GM23338 (cell line): Measurements from ENCODE around the gene SNTB2. TPM values are rescaled to one million over a fixed set of nuclear protein-coding genes. Genes with fewer than 3 reads are reported as not detected.

Experiments
- ATAC-seq: fragments of 200-7000 bp; cut with Tn5 transposase; 3 replicates; pipeline ENCODE4 v1.9.1; 2020
- DNase-seq: peaks from one replicate; pipeline ENCODE4 v3.0.0-alpha.2; 2015; ENCODE audit warnings: low spot score
- H2AFZ ChIP-seq: fragments of 200-600 bp; sonication (generic); 2 replicates; pipeline ENCODE4 v1.8.0; 2016; ENCODE audit warnings: antibody characterized with exemption, mild to moderate bottlenecking, moderate library complexity
- H3F3A ChIP-seq: fragments of 200-600 bp; sonication (generic); replicated peaks from 2 replicates; pipeline ENCODE4 v1.8.0; 2017; ENCODE audit warnings: antibody characterized with exemption, mixed run types, low read depth
- H3K27ac ChIP-seq: fragments of 200-600 bp; sonication (generic); 2 replicates; pipeline ENCODE4 v1.6.1; 2016; ENCODE audit warnings: low read depth
- H3K27me3 ChIP-seq: fragments of 200-600 bp; sonication (generic); 2 replicates; pipeline ENCODE4 v1.8.0; 2016; ENCODE audit warnings: mild to moderate bottlenecking, mixed run types, moderate library complexity; ENCODE audit not compliant: insufficient read depth
- H3K36me3 ChIP-seq: fragments of 200-600 bp; sonication (generic); 2 replicates; pipeline ENCODE4 v1.8.0; 2016; ENCODE audit warnings: mild to moderate bottlenecking; ENCODE audit not compliant: insufficient read depth
- H3K4me1 ChIP-seq: fragments of 200-600 bp; sonication (generic); 2 replicates; pipeline ENCODE4 v1.8.0; 2016; ENCODE audit warnings: mild to moderate bottlenecking, moderate library complexity; ENCODE audit not compliant: insufficient read depth
- H3K4me2 ChIP-seq: fragments of 200-600 bp; sonication (generic); 2 replicates; pipeline ENCODE4 v1.7.1; 2017; ENCODE audit warnings: mixed run types
- H3K4me3 ChIP-seq: fragments of 200-600 bp; sonication (generic); 2 replicates; pipeline ENCODE4 v1.6.1; 2016; ENCODE audit warnings: mixed run types
- H3K79me2 ChIP-seq: fragments of 200-600 bp; sonication (generic); replicated peaks from 2 replicates; pipeline ENCODE4 v1.8.0; 2017; ENCODE audit warnings: mild to moderate bottlenecking; ENCODE audit not compliant: insufficient read depth
- H3K9me2 ChIP-seq: fragments of 200-600 bp; sonication (generic); 2 replicates; pipeline ENCODE4 v1.8.0; 2017; ENCODE audit not compliant: insufficient read depth
- H4K20me1 ChIP-seq: fragments of 200-600 bp; sonication (generic); replicated peaks from 2 replicates; pipeline ENCODE4 v1.8.0; 2017; ENCODE audit warnings: mild to moderate bottlenecking; ENCODE audit not compliant: insufficient read depth
- H3K27ac Mint-ChIP-seq: 2 replicates; pipeline ENCODE4 v1.8.0; 2020; ENCODE audit warnings: inconsistent platforms, mild to moderate bottlenecking, moderate library complexity, mixed read lengths
- H3K27me3 Mint-ChIP-seq: 3 replicates; pipeline ENCODE4 v1.8.0; 2022; ENCODE audit warnings: low read depth, mild to moderate bottlenecking, moderate library complexity, mixed read lengths, inconsistent platforms; ENCODE audit not compliant: insufficient read depth, poor library complexity
- H3K36me3 Mint-ChIP-seq: 3 replicates; pipeline ENCODE4 v1.8.0; 2021; ENCODE audit warnings: low read depth, mild to moderate bottlenecking, inconsistent platforms, moderate library complexity, mixed read lengths
- H3K4me1 Mint-ChIP-seq: 3 replicates; pipeline ENCODE4 v1.8.0; 2020; ENCODE audit warnings: mild to moderate bottlenecking, inconsistent platforms, mixed read lengths
- H3K4me3 Mint-ChIP-seq: 3 replicates; pipeline ENCODE4 v1.8.0; 2021; ENCODE audit warnings: moderate library complexity, mild to moderate bottlenecking, inconsistent platforms, mixed read lengths
- H3K9me3 Mint-ChIP-seq: 3 replicates; pipeline ENCODE4 v1.8.0; 2020; ENCODE audit warnings: moderate library complexity, mild to moderate bottlenecking, inconsistent platforms, mixed read lengths
- CREB1 ChIP-seq: fragments of 250-450 bp; sonication (Bioruptor Pico); IDR thresholded peaks from 2 replicates; pipeline ENCODE4 v1.5.0; 2020; ENCODE audit warnings: low read depth, mild to moderate bottlenecking, moderate library complexity
- JUNB ChIP-seq: IDR thresholded peaks from one replicate; pipeline ENCODE4 v1.6.1; 2016; ENCODE audit warnings: antibody characterized with exemption; ENCODE audit not compliant: unreplicated experiment
- STAT1 ChIP-seq: IDR thresholded peaks from one replicate; pipeline ENCODE4 v1.6.1; 2016; ENCODE audit warnings: antibody characterized with exemption; ENCODE audit not compliant: unreplicated experiment
- ZNF114 ChIP-seq: fragments of 250-450 bp; sonication (Bioruptor Pico); IDR thresholded peaks from 2 replicates; pipeline ENCODE4 v1.5.0; 2020; ENCODE audit warnings: mild to moderate bottlenecking, moderate library complexity
- polyA plus RNA-seq: library from polyadenylated mRNA; unstranded; fragments of >200 nt; fragmentation: Nextera tagmentation; extraction: Ambion mirVana; gene quantifications from 2 replicates; pipeline ENCODE4 v1.2.1, GENCODE V29; 2016
- total RNA-seq: library from RNA; depleted of rRNA; stranded (reverse); fragments of >200 nt; shearing (Covaris generic); gene quantifications from 2 replicates; pipeline ENCODE4 v1.2.3, GENCODE V29; 2014
- TF ChIP-seq, protein P1 (sequence below), 2 experiments: fragments of 200-600 bp in 1 of 2; sonication (generic) in 1 of 2; conservative IDR thresholded peaks; 2 replicates each; pipeline versions ENCODE4 v1.5.1 to v1.6.1; 2016 to 2017; ENCODE audit warnings: antibody characterized with exemption in 2 of 2, low read depth in 2 of 2, mild to moderate bottlenecking in 2 of 2, moderate library complexity in 1 of 2
- TF ChIP-seq, protein P2 (sequence below): IDR thresholded peaks from 2 replicates; pipeline ENCODE4 v1.6.1; 2016; ENCODE audit warnings: antibody characterized with exemption

The SNTB2 gene
- total and polyA plus RNA-seq, 2 experiments from 2014 or later, result 4.8 to 42.7 TPM

DNA sequence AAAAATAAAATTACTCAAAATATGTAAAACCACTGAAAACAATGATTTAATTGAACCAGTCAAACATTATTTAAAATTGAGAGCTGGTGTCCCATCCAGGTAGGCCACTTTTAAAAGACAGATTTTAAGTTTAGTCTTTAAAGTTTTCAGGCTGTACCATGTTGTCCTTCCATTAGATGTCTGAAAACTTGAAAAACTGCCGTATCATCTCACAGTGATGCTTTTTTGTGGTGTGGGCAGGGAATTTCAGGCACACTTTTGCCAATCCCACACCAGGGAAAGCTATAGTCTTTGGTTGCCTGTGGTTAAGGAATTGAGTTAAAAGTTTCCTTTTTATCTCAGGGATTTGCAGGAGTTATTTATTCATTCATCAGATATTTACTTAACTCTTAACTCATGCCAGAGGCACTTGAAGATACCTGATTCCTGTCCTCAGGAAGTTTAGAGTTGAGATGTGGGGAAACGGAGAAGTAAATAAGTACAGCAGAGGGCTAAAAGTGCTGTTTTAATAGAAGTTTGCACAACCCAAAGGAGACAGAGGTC lies 3.2 kb downstream of the SNTB2 start:
- Histone ChIP-seq H3K36me3 (no peaks in the 10 kb centered on the region), H2AFZ (no peak overlapping the region), H3K79me2 (peaks cover 66% of the 10 kb centered on the region), H3K27ac (peak overlapping the region; percentile 42; the same call in 1 of the 2 replicates), H3F3A (no peaks in the 10 kb centered on the region), H3K4me2 (peak overlapping the region; percentile 80; the same call in 1 of the 2 replicates), H3K4me1 (peaks cover 24% of the 10 kb centered on the region), H3K9me2 (no peaks in the 10 kb centered on the region), H4K20me1 (peaks cover 5% of the 10 kb centered on the region), H3K4me3 (peak overlapping the region; percentile 10; the same call in 1 of the 2 replicates), H3K27me3 (no peaks in the 10 kb centered on the region)
- peaks cover 26% of the 10 kb centered on the region for H3K4me1 Mint-ChIP-seq
- ATAC-seq (no peak), DNase-seq (no peak)
- peak overlapping the region; percentile 85; the same call in 1 of the 2 replicates for H3K27ac Mint-ChIP-seq
- H3K4me3 Mint-ChIP-seq, result no peak overlapping the region
- peaks cover 3% of the 10 kb centered on the region for H3K27me3 Mint-ChIP-seq
- H3K36me3 Mint-ChIP-seq, result peaks cover 5% of the 10 kb centered on the region
- no peaks in the 10 kb centered on the region for H3K9me3 Mint-ChIP-seq
- TF ChIP-seq, protein P1, sequence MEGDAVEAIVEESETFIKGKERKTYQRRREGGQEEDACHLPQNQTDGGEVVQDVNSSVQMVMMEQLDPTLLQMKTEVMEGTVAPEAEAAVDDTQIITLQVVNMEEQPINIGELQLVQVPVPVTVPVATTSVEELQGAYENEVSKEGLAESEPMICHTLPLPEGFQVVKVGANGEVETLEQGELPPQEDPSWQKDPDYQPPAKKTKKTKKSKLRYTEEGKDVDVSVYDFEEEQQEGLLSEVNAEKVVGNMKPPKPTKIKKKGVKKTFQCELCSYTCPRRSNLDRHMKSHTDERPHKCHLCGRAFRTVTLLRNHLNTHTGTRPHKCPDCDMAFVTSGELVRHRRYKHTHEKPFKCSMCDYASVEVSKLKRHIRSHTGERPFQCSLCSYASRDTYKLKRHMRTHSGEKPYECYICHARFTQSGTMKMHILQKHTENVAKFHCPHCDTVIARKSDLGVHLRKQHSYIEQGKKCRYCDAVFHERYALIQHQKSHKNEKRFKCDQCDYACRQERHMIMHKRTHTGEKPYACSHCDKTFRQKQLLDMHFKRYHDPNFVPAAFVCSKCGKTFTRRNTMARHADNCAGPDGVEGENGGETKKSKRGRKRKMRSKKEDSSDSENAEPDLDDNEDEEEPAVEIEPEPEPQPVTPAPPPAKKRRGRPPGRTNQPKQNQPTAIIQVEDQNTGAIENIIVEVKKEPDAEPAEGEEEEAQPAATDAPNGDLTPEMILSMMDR (conservative IDR thresholded peaks at IDR 0.05; ENCODE audit: low read depth in 2 of 2), result no peak
- TF ChIP-seq ZNF114 (CRISPR knock-in tag) (no peak), STAT1 (no peak), JUNB (no peak)
- TF ChIP-seq, protein P2, sequence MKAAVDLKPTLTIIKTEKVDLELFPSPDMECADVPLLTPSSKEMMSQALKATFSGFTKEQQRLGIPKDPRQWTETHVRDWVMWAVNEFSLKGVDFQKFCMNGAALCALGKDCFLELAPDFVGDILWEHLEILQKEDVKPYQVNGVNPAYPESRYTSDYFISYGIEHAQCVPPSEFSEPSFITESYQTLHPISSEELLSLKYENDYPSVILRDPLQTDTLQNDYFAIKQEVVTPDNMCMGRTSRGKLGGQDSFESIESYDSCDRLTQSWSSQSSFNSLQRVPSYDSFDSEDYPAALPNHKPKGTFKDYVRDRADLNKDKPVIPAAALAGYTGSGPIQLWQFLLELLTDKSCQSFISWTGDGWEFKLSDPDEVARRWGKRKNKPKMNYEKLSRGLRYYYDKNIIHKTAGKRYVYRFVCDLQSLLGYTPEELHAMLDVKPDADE, result no peak

DNA sequence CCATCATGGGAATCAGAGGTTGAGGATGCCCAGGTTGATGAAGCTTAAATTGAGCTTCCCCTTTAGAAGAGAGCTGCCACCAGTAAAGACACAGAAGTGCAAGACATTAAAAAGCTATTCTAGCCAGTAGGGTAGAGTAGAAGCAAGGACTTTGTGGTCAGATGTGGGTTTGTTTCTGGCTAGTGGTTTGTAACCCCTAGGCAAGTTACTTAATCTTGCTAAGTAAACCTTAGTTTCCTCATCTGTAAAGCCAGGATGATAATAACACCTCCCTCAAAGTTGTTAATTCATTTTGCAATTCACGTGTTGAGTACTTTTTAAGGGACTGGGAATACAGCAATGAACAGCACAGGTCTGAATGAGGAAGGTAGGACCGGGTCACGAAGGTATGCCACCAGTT lies 3.6 kb downstream of the SNTB2 start:
- Histone ChIP-seq H4K20me1 (peaks cover 5% of the 10 kb centered on the region), H3K4me3 (peak overlapping the region; percentile 10; the same call in 1 of the 2 replicates), H3K4me2 (peak overlapping the region; percentile 80; the same call in 1 of the 2 replicates), H3K27ac (peak overlapping the region; percentile 42; the same call in 1 of the 2 replicates), H2AFZ (no peak overlapping the region), H3K36me3 (no peaks in the 10 kb centered on the region), H3K9me2 (no peaks in the 10 kb centered on the region), H3K79me2 (peaks cover 71% of the 10 kb centered on the region), H3K4me1 (peaks cover 24% of the 10 kb centered on the region), H3F3A (no peaks in the 10 kb centered on the region), H3K27me3 (no peaks in the 10 kb centered on the region)
- Mint-ChIP-seq H3K27ac (no peak overlapping the region; the same call in 1 of the 2 replicates), H3K4me1 (peaks cover 26% of the 10 kb centered on the region), H3K9me3 (no peaks in the 10 kb centered on the region), H3K36me3 (peaks cover 5% of the 10 kb centered on the region), H3K27me3 (peaks cover 3% of the 10 kb centered on the region), H3K4me3 (no peak overlapping the region)
- TF ChIP-seq CREB1 (CRISPR knock-in tag), result no peak
- DNase-seq, result no peak
- no peak for ATAC-seq

DNA sequence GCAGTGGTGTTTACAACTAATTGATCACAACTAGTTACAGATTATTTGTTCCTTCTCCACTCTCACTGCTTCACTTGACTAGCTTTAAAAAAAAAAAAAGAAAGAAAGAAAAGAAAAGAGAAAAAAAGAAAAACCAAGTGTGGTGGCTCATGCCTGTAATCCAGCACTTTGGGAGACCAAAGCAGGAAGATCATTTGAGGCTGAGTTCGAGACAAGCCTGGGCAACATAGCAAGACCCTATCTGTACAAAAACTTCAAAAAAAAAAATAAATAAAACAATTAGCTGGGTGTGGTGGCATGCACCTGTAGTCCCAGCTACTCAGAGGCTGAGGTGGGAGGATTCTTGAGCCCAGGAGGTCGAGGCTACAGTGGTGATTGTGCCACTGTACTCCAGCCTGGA lies 4.2 kb downstream of the SNTB2 start:
- Mint-ChIP-seq H3K27me3 (peaks cover 3% of the 10 kb centered on the region), H3K9me3 (no peaks in the 10 kb centered on the region), H3K27ac (no peak overlapping the region; the same call in 1 of the 2 replicates), H3K36me3 (peaks cover 5% of the 10 kb centered on the region), H3K4me1 (peaks cover 26% of the 10 kb centered on the region), H3K4me3 (no peak overlapping the region)
- TF ChIP-seq CREB1 (CRISPR knock-in tag) (no peak), ZNF114 (CRISPR knock-in tag) (no peak), JUNB (no peak)
- TF ChIP-seq, protein P1 (conservative IDR thresholded peaks at IDR 0.05; ENCODE audit: low read depth in 2 of 2), result no peak
- Histone ChIP-seq H3K4me1 (peaks cover 21% of the 10 kb centered on the region), H3K36me3 (no peaks in the 10 kb centered on the region), H3K79me2 (peaks cover 77% of the 10 kb centered on the region), H3K4me2 (no peak overlapping the region), H3K27ac (peak overlapping the region; percentile 42; the same call in 1 of the 2 replicates), H3K4me3 (no peak overlapping the region), H2AFZ (no peak overlapping the region), H3K27me3 (no peaks in the 10 kb centered on the region), H4K20me1 (peaks cover 5% of the 10 kb centered on the region), H3F3A (no peaks in the 10 kb centered on the region), H3K9me2 (no peaks in the 10 kb centered on the region)
- no peak for DNase-seq
- no peak for ATAC-seq
